ENCODE data around the gene GJA3.

The GJA3 gene

GRCh38 chr13:20125783-20126165 is 35.1 kb downstream of the GJA3 start:
- H3K4me3 ChIP-seq (ENCODE audit: low read length), result no peak overlapping the region
- no peaks in the 10 kb centered on the region for H4K20me1 ChIP-seq (ENCODE audit: insufficient read depth, low read length)
- no peak overlapping the region for H3K4me2 ChIP-seq (ENCODE audit: low read length)
- H3K9me3 ChIP-seq (ENCODE audit: insufficient read depth, low read length), result no peaks in the 10 kb centered on the region
- no peak overlapping the region for H2AFZ ChIP-seq (ENCODE audit: low read depth, low read length)
- peaks cover 9% of the 10 kb centered on the region for H3K4me1 ChIP-seq (ENCODE audit: low read length)
- H3K79me2 ChIP-seq (ENCODE audit: low read length), result no peaks in the 10 kb centered on the region
- H3K27ac ChIP-seq (ENCODE audit: low read length), result no peak overlapping the region
- H3K9ac ChIP-seq (ENCODE audit: low read length), result no peak overlapping the region
- H3K36me3 ChIP-seq (replicated peaks; ENCODE audit: low read depth, low read length), result no peaks in the 10 kb centered on the region
- TF ChIP-seq EZH2phosphoT487 (IDR thresholded peaks at IDR 0.05; ENCODE audit: low read depth), result no peak
- TF ChIP-seq, protein P1, sequence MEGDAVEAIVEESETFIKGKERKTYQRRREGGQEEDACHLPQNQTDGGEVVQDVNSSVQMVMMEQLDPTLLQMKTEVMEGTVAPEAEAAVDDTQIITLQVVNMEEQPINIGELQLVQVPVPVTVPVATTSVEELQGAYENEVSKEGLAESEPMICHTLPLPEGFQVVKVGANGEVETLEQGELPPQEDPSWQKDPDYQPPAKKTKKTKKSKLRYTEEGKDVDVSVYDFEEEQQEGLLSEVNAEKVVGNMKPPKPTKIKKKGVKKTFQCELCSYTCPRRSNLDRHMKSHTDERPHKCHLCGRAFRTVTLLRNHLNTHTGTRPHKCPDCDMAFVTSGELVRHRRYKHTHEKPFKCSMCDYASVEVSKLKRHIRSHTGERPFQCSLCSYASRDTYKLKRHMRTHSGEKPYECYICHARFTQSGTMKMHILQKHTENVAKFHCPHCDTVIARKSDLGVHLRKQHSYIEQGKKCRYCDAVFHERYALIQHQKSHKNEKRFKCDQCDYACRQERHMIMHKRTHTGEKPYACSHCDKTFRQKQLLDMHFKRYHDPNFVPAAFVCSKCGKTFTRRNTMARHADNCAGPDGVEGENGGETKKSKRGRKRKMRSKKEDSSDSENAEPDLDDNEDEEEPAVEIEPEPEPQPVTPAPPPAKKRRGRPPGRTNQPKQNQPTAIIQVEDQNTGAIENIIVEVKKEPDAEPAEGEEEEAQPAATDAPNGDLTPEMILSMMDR (IDR thresholded peaks at IDR 0.05; ENCODE audit: low read depth, low read length), result no peak
- H3K27me3 ChIP-seq (ENCODE audit: low read depth, low read length), result peaks cover 21% of the 10 kb centered on the region

GRCh38 chr13:20125129-20125782 is 35.6 kb downstream of the GJA3 start:
- no peaks in the 10 kb centered on the region for H3K36me3 ChIP-seq (replicated peaks; ENCODE audit: low read depth, low read length)
- H3K9me3 ChIP-seq (ENCODE audit: insufficient read depth, low read length), result no peaks in the 10 kb centered on the region
- no peak for TF ChIP-seq EZH2phosphoT487 (IDR thresholded peaks at IDR 0.05; ENCODE audit: low read depth)
- TF ChIP-seq, protein P1 (IDR thresholded peaks at IDR 0.05; ENCODE audit: low read depth, low read length), result no peak
- H3K27ac ChIP-seq (ENCODE audit: low read length), result no peak overlapping the region
- no peak overlapping the region for H3K4me2 ChIP-seq (ENCODE audit: low read length)
- H3K4me1 ChIP-seq (ENCODE audit: low read length), result peaks cover 10% of the 10 kb centered on the region
- H2AFZ ChIP-seq (ENCODE audit: low read depth, low read length), result no peak overlapping the region
- H3K27me3 ChIP-seq (ENCODE audit: low read depth, low read length), result peaks cover 17% of the 10 kb centered on the region
- no peaks in the 10 kb centered on the region for H3K79me2 ChIP-seq (ENCODE audit: low read length)
- H3K4me3 ChIP-seq (ENCODE audit: low read length), result no peak overlapping the region
- no peak overlapping the region for H3K9ac ChIP-seq (ENCODE audit: low read length)
- no peaks in the 10 kb centered on the region for H4K20me1 ChIP-seq (ENCODE audit: insufficient read depth, low read length)

GRCh38 chr13:20124303-20124702 is 36.5 kb downstream of the GJA3 start:
- Histone ChIP-seq H3K27me3 (ENCODE audit: low read depth, low read length) (peaks cover 17% of the 10 kb centered on the region), H3K36me3 (replicated peaks; ENCODE audit: low read depth, low read length) (no peaks in the 10 kb centered on the region), H3K4me2 (ENCODE audit: low read length) (no peak overlapping the region), H4K20me1 (ENCODE audit: insufficient read depth, low read length) (no peaks in the 10 kb centered on the region), H3K4me3 (ENCODE audit: low read length) (no peak overlapping the region), H3K4me1 (ENCODE audit: low read length) (peaks cover 19% of the 10 kb centered on the region), H2AFZ (ENCODE audit: low read depth, low read length) (no peak overlapping the region), H3K27ac (ENCODE audit: low read length) (no peak overlapping the region), H3K79me2 (ENCODE audit: low read length) (no peaks in the 10 kb centered on the region), H3K9ac (ENCODE audit: low read length) (no peak overlapping the region), H3K9me3 (ENCODE audit: insufficient read depth, low read length) (no peaks in the 10 kb centered on the region)
- TF ChIP-seq, protein P1 (IDR thresholded peaks at IDR 0.05; ENCODE audit: low read depth, low read length), result no peak
- no peak for TF ChIP-seq EZH2phosphoT487 (IDR thresholded peaks at IDR 0.05; ENCODE audit: low read depth)

- Histone ChIP-seq H3K4me3 (ENCODE audit: low read length) (no peak overlapping the region), H3K79me2 (ENCODE audit: low read length) (no peaks in the 10 kb centered on the region), H3K27ac (ENCODE audit: low read length) (no peak overlapping the region), H4K20me1 (ENCODE audit: insufficient read depth, low read length) (no peaks in the 10 kb centered on the region), H2AFZ (ENCODE audit: low read depth, low read length) (no peak overlapping the region), H3K27me3 (ENCODE audit: low read depth, low read length) (peaks cover 17% of the 10 kb centered on the region), H3K4me1 (ENCODE audit: low read length) (peaks cover 13% of the 10 kb centered on the region), H3K9ac (ENCODE audit: low read length) (no peak overlapping the region), H3K9me3 (ENCODE audit: insufficient read depth, low read length) (no peaks in the 10 kb centered on the region), H3K4me2 (ENCODE audit: low read length) (no peak overlapping the region), H3K36me3 (replicated peaks; ENCODE audit: low read depth, low read length) (no peaks in the 10 kb centered on the region)
- TF ChIP-seq EZH2phosphoT487 (IDR thresholded peaks at IDR 0.05; ENCODE audit: low read depth), result no peak
- TF ChIP-seq, protein P1 (IDR thresholded peaks at IDR 0.05; ENCODE audit: low read depth, low read length), result no peak
Observed at GRCh38 chr13:20121159-20121525, 39.7 kb downstream of the GJA3 start.

All from OCI-LY3 (cell line).